Measurements from ENCODE around the gene PVALEF.

Gene PVALEF

GRCh38 chr17:81125573-81126081, 39.7 kb upstream of the PVALEF start:
- no peaks in the 10 kb centered on the region for H3K9me3 ChIP-seq (ENCODE audit: control insufficient read depth, insufficient read depth, low read length)
- no peak overlapping the region for H3K9ac ChIP-seq (ENCODE audit: low read depth, low read length)
- no peaks in the 10 kb centered on the region for H3K36me3 ChIP-seq (ENCODE audit: insufficient read depth, low read length)
- no peaks in the 10 kb centered on the region; the same call in 1 of the 2 replicates for H3K4me1 ChIP-seq (ENCODE audit: insufficient read depth, low read length)

- Histone ChIP-seq H3K9me3 (ENCODE audit: control insufficient read depth, insufficient read depth, low read length) (no peaks in the 10 kb centered on the region), H3K36me3 (ENCODE audit: insufficient read depth, low read length) (no peaks in the 10 kb centered on the region), H3K9ac (ENCODE audit: low read depth, low read length) (no peak overlapping the region), H3K4me1 (ENCODE audit: insufficient read depth, low read length) (no peaks in the 10 kb centered on the region; the same call in 1 of the 2 replicates)
These were observed 38.8 kb upstream of the PVALEF start for GRCh38 chr17:81126281-81127132.

- H3K4me1 ChIP-seq (ENCODE audit: insufficient read depth, low read length) = no peaks in the 10 kb centered on the region; the same call in 1 of the 2 replicates
- no peak overlapping the region for H3K9ac ChIP-seq (ENCODE audit: low read depth, low read length)
- H3K36me3 ChIP-seq (ENCODE audit: insufficient read depth, low read length) = no peaks in the 10 kb centered on the region
- H3K9me3 ChIP-seq (ENCODE audit: control insufficient read depth, insufficient read depth, low read length) = no peaks in the 10 kb centered on the region
These were observed 38.2 kb upstream of the PVALEF start for GRCh38 chr17:81127133-81127455.

GRCh38 chr17:81127526-81128177, 37.7 kb upstream of the PVALEF start:
- Histone ChIP-seq H3K9ac (ENCODE audit: low read depth, low read length) (no peak overlapping the region), H3K4me1 (ENCODE audit: insufficient read depth, low read length) (no peaks in the 10 kb centered on the region; the same call in 1 of the 2 replicates), H3K9me3 (ENCODE audit: control insufficient read depth, insufficient read depth, low read length) (no peaks in the 10 kb centered on the region), H3K36me3 (ENCODE audit: insufficient read depth, low read length) (no peaks in the 10 kb centered on the region)

- H3K9me3 ChIP-seq (ENCODE audit: control insufficient read depth, insufficient read depth, low read length) = no peaks in the 10 kb centered on the region
- no peaks in the 10 kb centered on the region for H3K36me3 ChIP-seq (ENCODE audit: insufficient read depth, low read length)
- H3K4me1 ChIP-seq (ENCODE audit: insufficient read depth, low read length) = no peaks in the 10 kb centered on the region; the same call in 1 of the 2 replicates
- H3K9ac ChIP-seq (ENCODE audit: low read depth, low read length) = no peak overlapping the region
These were observed 37.0 kb upstream of the PVALEF start for GRCh38 chr17:81128338-81128737.

- H3K36me3 ChIP-seq (ENCODE audit: insufficient read depth, low read length) = no peaks in the 10 kb centered on the region
- no peaks in the 10 kb centered on the region for H3K9me3 ChIP-seq (ENCODE audit: control insufficient read depth, insufficient read depth, low read length)
- H3K4me1 ChIP-seq (ENCODE audit: insufficient read depth, low read length) = no peaks in the 10 kb centered on the region; the same call in 1 of the 2 replicates
These were observed 36.5 kb upstream of the PVALEF start for GRCh38 chr17:81128774-81129173.

GRCh38 chr17:81129289-81129688, 36.0 kb upstream of the PVALEF start:
- Histone ChIP-seq H3K4me1 (ENCODE audit: insufficient read depth, low read length) (no peaks in the 10 kb centered on the region; the same call in 1 of the 2 replicates), H3K9me3 (ENCODE audit: control insufficient read depth, insufficient read depth, low read length) (no peaks in the 10 kb centered on the region), H3K9ac (ENCODE audit: low read depth, low read length) (no peak overlapping the region), H3K36me3 (ENCODE audit: insufficient read depth, low read length) (no peaks in the 10 kb centered on the region)

More at GRCh38 chr17:81128774-81129173, 36.5 kb upstream of the PVALEF start:
- H3K9ac ChIP-seq (ENCODE audit: low read depth, low read length) = no peak overlapping the region

- Histone ChIP-seq H3K4me1 (ENCODE audit: insufficient read depth, low read length) (no peaks in the 10 kb centered on the region; the same call in 1 of the 2 replicates), H3K9me3 (ENCODE audit: control insufficient read depth, insufficient read depth, low read length) (no peaks in the 10 kb centered on the region), H3K9ac (ENCODE audit: low read depth, low read length) (no peak overlapping the region; the same call in 1 of the 2 replicates), H3K36me3 (ENCODE audit: insufficient read depth, low read length) (no peaks in the 10 kb centered on the region)
These were observed 35.5 kb upstream of the PVALEF start for GRCh38 chr17:81129711-81130367.

- H3K9ac ChIP-seq (ENCODE audit: low read depth, low read length) = no peak overlapping the region
- H3K36me3 ChIP-seq (ENCODE audit: insufficient read depth, low read length) = no peaks in the 10 kb centered on the region
- H3K9me3 ChIP-seq (ENCODE audit: control insufficient read depth, insufficient read depth, low read length) = no peaks in the 10 kb centered on the region
- H3K4me1 ChIP-seq (ENCODE audit: insufficient read depth, low read length) = no peaks in the 10 kb centered on the region; the same call in 1 of the 2 replicates
These were observed 34.6 kb upstream of the PVALEF start for GRCh38 chr17:81130385-81131361.

GRCh38 chr17:81131486-81132196, 33.7 kb upstream of the PVALEF start:
- H3K4me1 ChIP-seq (ENCODE audit: insufficient read depth, low read length) = no peaks in the 10 kb centered on the region; the same call in 1 of the 2 replicates
- H3K9me3 ChIP-seq (ENCODE audit: control insufficient read depth, insufficient read depth, low read length) = no peaks in the 10 kb centered on the region
- H3K36me3 ChIP-seq (ENCODE audit: insufficient read depth, low read length) = no peaks in the 10 kb centered on the region
- H3K9ac ChIP-seq (ENCODE audit: low read depth, low read length) = no peak overlapping the region

- H3K36me3 ChIP-seq (ENCODE audit: insufficient read depth, low read length) = no peaks in the 10 kb centered on the region
- H3K9ac ChIP-seq (ENCODE audit: low read depth, low read length) = no peak overlapping the region
- H3K9me3 ChIP-seq (ENCODE audit: control insufficient read depth, insufficient read depth, low read length) = no peaks in the 10 kb centered on the region
- H3K4me1 ChIP-seq (ENCODE audit: insufficient read depth, low read length) = no peaks in the 10 kb centered on the region; the same call in 1 of the 2 replicates
These were observed 33.1 kb upstream of the PVALEF start for GRCh38 chr17:81132197-81132540.

- no peaks in the 10 kb centered on the region for H3K4me1 ChIP-seq (ENCODE audit: insufficient read depth, low read length)
- no peaks in the 10 kb centered on the region for H3K36me3 ChIP-seq (ENCODE audit: insufficient read depth, low read length)
- no peaks in the 10 kb centered on the region for H3K9me3 ChIP-seq (ENCODE audit: control insufficient read depth, insufficient read depth, low read length)
- H3K9ac ChIP-seq (ENCODE audit: low read depth, low read length) = no peak overlapping the region
These were observed 32.3 kb upstream of the PVALEF start for GRCh38 chr17:81132770-81133723.
